ENCODE results near the gene HSD3B7.

Gene HSD3B7

GRCh38 chr16:31004658-31005057, 19.7 kb downstream of the HSD3B7 start:
- in situ Hi-C loops (cut with MboI; ENCODE audit: low pct_unique_long_range_greater_than_20kb, low sequenced_read_pairs, unreplicated experiment), result no loop called here
- no peak for TF ChIP-seq CTCF (IDR thresholded peaks at IDR 0.05; ENCODE audit: extremely low read depth, insufficient read depth, missing control alignments)
- DNase-seq (ENCODE audit: low spot score), result no peak

GRCh38 chr16:31005350-31006085, 20.5 kb downstream of the HSD3B7 start:
- TF ChIP-seq CTCF (IDR thresholded peaks at IDR 0.05; ENCODE audit: extremely low read depth, insufficient read depth, missing control alignments), result no peak
- in situ Hi-C loops (cut with MboI; ENCODE audit: low pct_unique_long_range_greater_than_20kb, low sequenced_read_pairs, unreplicated experiment), result no loop called here
- no peak for DNase-seq (ENCODE audit: low spot score)

GRCh38 chr16:31006086-31006385, 21.0 kb downstream of the HSD3B7 start:
- no peak for DNase-seq (ENCODE audit: low spot score)
- TF ChIP-seq CTCF (IDR thresholded peaks at IDR 0.05; ENCODE audit: extremely low read depth, insufficient read depth, missing control alignments), result no peak
- in situ Hi-C loops (cut with MboI; ENCODE audit: low pct_unique_long_range_greater_than_20kb, low sequenced_read_pairs, unreplicated experiment), result no loop called here

- no peak for DNase-seq (ENCODE audit: low spot score)
- in situ Hi-C loops (cut with MboI; ENCODE audit: low pct_unique_long_range_greater_than_20kb, low sequenced_read_pairs, unreplicated experiment), result no loop called here
- TF ChIP-seq CTCF (IDR thresholded peaks at IDR 0.05; ENCODE audit: extremely low read depth, insufficient read depth, missing control alignments), result no peak
These were observed 21.6 kb downstream of the HSD3B7 start for GRCh38 chr16:31006589-31006988.

- TF ChIP-seq CTCF (IDR thresholded peaks at IDR 0.05; ENCODE audit: extremely low read depth, insufficient read depth, missing control alignments), result no peak
- no peak for DNase-seq (ENCODE audit: low spot score)
- in situ Hi-C loops (cut with MboI; ENCODE audit: low pct_unique_long_range_greater_than_20kb, low sequenced_read_pairs, unreplicated experiment), result no loop called here
These were observed 22.7 kb downstream of the HSD3B7 start for GRCh38 chr16:31007684-31008083.

GRCh38 chr16:31008149-31008548, 23.1 kb downstream of the HSD3B7 start:
- in situ Hi-C loops (cut with MboI; ENCODE audit: low pct_unique_long_range_greater_than_20kb, low sequenced_read_pairs, unreplicated experiment), result no loop called here
- no peak for TF ChIP-seq CTCF (IDR thresholded peaks at IDR 0.05; ENCODE audit: extremely low read depth, insufficient read depth, missing control alignments)
- DNase-seq (ENCODE audit: low spot score), result no peak
